Choroid plexus epithelial cell (primary cell): ENCODE data around the gene NEK6.

Experiments used
- DNase-seq: peaks from one replicate; pipeline ENCODE4 v3.0.0-alpha.2; 2010; ENCODE audit warnings: low read depth
- H3K4me3 ChIP-seq: 2 replicates; pipeline ENCODE4 v1.5.1; 2011; ENCODE audit warnings: low read depth, mild to moderate bottlenecking, control low read depth, low read length, moderate library complexity
- TF ChIP-seq, protein P1 (sequence below): conservative IDR thresholded peaks from 2 replicates; pipeline ENCODE4 v1.5.1; 2011; ENCODE audit warnings: low read depth, mild to moderate bottlenecking, control low read depth, inconsistent platforms, low read length, moderate library complexity

NEK6 gene

DNA sequence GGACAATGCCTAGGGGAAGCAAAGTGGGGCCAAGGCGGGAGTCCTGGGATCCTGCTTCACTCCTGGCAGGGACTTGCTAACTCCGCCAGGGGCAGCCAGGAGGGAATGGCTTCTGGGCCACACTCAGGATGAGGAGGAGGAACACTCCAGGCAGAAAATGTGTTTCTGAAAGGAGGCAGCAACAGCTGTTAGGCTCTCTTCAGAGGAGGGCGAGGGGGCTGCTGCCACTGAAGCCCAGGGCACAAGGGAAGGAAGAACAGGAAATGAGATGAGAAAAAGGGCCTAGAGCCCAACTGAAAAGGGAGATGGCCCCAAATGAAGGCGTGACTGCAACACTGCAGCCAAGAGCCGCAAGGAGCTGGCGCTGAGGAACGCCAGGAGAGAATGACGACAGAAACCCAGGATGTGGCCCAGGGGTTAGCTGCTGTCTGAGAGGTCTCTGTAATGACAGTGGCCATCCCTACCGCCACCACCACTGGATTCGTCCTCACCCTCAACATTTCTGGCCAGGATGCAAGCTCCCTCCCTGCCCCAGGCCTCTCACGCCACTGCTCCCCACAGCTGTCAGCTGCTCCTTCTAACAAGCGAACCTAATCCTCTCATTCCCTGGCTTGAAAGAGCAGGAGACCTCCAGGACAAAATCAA, 141.7 kb downstream of the NEK6 start:
- H3K4me3 ChIP-seq: no peak overlapping the region
- TF ChIP-seq, protein P1, sequence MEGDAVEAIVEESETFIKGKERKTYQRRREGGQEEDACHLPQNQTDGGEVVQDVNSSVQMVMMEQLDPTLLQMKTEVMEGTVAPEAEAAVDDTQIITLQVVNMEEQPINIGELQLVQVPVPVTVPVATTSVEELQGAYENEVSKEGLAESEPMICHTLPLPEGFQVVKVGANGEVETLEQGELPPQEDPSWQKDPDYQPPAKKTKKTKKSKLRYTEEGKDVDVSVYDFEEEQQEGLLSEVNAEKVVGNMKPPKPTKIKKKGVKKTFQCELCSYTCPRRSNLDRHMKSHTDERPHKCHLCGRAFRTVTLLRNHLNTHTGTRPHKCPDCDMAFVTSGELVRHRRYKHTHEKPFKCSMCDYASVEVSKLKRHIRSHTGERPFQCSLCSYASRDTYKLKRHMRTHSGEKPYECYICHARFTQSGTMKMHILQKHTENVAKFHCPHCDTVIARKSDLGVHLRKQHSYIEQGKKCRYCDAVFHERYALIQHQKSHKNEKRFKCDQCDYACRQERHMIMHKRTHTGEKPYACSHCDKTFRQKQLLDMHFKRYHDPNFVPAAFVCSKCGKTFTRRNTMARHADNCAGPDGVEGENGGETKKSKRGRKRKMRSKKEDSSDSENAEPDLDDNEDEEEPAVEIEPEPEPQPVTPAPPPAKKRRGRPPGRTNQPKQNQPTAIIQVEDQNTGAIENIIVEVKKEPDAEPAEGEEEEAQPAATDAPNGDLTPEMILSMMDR: peak; percentile 35
- peak; percentile 49 for DNase-seq

GRCh38 chr9:124399968-124400940, 142.5 kb downstream of the NEK6 start:
- DNase-seq: peak; percentile 26
- TF ChIP-seq, protein P1: no peak
- H3K4me3 ChIP-seq: no peak overlapping the region
